HG02973 (cell line): Measurements from ENCODE around the gene BCL2L15.
A peak's percentile ranks its signal among the peaks of the same experiment; 100 is the strongest.

Experiments
- ATAC-seq: cut with Tn5 transposase; IDR thresholded peaks from one replicate; pipeline ENCODE4 v1.9.1; 2021; ENCODE audit warnings: moderate library complexity; ENCODE audit not compliant: unreplicated experiment

BCL2L15 gene

DNA sequence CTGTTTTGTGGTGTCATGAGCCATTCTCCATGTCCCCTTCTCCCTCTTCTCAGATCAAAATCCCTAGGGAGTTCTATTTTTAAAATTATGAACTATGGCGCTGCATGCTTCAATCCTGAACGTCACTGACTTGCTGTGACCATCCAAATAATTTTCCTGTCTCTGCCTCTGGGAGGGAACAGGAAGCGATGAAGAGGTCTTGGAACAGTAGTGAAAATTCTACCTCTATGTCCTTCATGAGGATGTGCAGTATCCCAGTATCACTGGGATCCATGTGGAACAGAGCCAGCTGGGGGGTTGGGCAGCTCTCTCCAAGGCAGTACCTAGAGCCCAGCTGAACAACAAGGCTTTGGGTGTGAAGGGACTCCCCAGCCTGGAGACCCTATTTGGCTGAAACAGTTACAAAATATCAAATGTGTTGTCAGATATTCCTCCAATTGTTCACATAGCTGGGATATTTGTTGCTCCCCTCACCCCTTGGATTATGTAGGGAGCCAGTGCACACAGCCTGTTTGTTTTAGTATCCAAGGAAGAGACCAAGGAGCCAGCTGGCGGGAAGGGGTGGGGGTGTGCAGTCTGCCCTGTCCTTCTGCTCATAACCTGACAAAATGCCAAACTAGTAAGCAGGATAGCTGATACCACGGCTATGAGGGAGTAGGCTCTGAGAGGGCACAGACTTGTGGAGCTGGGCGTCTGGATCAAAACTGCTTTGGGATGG is 25.4 kb upstream of the BCL2L15 start:
- no peak for ATAC-seq

DNA sequence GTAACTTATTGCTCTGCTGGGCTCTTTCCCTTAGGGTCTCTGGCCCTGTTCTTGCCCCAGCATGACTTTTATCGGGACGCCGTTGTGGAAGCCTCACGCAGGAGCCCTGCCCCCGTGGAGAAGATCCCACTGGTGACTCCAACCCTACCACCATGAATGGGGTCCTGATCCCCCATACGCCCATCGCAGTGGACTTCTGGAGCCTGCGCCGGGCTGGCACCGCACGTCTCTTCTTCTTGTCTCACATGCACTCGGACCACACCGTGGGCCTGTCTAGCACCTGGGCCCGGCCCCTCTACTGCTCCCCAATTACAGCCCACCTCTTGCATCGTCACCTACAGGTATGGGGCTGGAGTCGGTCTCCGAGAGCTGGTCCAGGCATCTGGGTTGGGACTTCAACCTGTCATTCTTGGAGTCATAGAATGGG is 18.1 kb upstream of the BCL2L15 start:
- ATAC-seq = no peak

DNA sequence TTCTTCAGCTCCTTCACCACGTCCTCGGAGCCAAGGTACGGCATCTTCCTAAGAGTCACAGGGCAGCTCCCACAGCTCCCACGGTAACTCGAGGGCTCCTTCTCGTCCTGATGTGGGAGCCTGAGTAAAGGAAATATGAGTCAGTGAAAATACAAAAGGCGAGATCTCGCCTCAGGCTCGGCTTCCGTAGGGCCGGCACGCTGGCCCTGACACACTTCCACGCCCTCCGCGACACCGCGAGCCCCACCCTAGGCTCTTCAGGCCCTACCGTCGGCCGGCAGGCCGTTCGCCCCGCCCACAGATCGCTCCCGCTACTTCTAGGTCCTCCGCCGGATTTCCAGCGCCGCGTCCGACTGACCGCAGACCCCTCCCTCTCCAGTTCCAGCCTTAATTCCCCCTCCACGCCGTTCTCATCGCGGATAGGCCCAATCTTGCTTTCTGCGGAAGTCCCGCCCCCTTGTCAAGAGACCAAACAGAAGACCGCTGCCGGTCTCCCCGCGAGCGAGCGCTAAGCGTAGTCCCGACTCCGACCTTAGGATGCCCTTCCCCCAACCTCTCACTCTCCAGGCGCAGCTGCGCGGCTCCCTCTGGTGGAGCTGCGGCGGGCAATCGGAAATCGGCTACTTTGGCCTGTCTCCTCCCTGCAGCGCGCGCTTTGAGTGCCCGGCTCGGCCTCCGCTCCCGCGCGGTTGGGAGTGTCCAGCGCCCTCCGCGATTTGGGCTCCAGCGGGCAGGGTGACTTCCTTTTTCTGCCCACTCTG is 17.5 kb upstream of the BCL2L15 start, which contains the start of the genes AP4B1 and DCLRE1B:
AP4B1 (minus strand) TSS at position 126 of the 761 bp plus-strand sequence; CDS start at position 44, 82 bp downstream.
DCLRE1B (plus strand) TSS at position 653 of the 761 bp plus-strand sequence. CDS start 261 bp downstream, outside the sequence.
- ATAC-seq = peak; percentile 85

DNA sequence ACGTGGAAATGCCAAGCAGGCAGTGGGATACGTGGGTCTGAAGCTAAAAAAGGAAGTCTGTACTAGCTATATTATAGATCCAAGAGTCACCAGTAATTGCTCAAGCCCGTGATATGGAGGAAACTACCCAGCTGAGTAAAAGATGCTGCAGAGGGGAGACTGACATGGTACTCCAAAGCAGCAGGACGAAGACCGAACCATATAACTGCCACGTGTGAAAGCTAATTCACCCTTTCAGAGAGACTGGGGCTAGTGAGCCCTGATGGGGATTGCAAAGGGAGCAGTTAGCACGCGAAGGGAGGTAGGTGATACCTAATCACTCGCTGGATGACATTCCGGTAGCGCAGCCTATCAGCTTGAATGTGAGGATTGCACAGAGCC is 16.9 kb upstream of the BCL2L15 start:
- peak; percentile 32 for ATAC-seq

DNA sequence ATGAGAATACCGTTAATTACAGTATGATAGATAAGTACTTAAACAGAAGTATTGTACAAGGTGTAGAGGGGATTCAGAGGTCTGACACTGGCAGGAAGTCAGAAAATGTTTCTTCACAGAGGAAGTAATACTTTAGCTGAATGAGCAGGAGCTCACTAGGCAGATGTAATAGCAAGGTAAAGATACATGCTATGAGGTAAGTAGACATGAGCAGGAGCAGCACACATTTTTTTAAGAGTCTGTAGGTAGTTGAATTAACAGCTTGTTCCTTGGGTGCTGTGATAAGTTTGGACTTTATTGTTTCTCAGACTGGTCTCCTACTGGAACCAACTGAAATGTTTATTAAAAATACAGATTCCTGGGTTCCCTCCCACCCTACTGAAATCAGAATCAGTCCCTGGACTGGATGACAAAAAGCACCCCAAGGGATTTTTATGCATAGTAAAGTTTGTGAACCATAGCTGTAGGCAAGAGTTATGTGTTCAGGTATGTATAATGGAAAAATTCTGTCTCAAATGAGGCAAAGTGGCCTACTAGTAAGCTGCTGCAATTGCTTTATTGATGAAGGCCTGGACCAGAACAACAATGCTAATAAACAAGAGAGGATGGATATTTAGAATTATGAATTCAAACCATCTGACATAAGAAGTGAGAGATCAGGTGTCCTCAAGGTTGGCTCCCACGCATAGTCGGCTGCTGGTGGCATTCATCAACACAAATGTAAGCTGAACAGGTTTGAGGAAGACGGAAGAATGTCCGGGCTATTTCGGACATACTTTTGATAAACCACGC is 16.3 kb upstream of the BCL2L15 start:
- ATAC-seq = no peak

DNA sequence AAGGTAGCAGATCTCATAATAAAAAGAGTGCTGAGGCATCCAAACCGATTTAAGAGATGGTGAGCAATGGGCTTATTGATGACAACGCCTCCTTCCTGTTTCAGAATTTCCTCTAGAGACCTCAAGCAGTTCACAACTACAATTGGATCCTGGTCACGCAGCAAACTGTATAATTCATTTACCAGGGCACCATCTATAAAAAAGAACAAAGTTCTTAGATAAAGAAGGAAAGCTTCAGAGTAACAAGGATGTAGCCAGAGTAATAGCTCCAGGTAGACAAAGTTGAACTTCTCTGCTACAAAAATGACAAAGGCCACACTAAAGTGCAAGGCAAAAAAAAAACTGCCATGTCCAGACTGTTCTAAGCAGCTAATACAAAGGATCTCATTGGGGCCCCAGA is 13.8 kb upstream of the BCL2L15 start:
- no peak for ATAC-seq

DNA sequence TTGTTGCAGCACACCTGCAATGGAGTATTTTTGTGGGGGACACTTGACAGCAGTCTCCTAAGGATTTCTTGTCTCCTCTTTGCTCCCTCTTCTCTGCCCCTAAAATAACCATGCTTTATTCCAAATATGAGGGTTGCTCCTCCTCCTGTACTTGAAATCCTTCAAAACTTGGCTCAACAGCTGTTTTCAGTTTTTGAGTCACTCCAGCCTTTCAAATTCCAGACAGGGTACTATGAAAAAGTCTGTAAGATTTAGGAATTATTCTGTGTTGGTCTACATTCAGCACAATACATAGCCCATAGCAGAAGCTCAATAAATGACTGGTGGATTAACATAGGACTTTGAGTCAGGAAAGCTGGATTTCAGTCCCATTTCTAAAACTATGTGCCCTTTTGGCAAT is 11.7 kb upstream of the BCL2L15 start:
- ATAC-seq = no peak

DNA sequence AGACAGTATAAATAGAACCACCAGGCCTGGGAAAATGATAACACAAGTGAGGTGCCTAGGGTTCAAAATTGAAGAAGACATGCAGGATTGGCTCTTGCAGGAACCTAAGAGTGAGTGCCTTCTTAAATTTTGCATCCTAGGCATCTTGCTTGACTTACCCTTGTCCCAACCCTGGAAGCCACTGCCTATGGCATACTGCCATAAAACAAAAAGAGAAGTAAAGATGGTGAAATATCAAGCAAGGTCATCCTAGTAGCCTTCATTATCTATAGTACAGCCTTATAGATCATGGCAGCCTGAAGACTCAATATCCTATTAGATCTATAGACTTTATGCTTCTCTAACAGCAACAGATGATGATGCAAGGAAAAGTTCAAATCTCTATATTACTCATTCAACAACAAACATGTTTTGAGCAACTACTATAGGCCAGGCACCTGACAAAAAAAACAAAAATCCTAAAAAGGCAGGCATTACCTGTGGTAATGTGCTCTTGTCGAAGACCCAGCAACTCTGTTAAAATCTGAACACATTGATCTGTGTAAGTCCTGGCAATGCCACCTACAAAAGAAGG is 10.9 kb upstream of the BCL2L15 start:
- no peak for ATAC-seq

DNA sequence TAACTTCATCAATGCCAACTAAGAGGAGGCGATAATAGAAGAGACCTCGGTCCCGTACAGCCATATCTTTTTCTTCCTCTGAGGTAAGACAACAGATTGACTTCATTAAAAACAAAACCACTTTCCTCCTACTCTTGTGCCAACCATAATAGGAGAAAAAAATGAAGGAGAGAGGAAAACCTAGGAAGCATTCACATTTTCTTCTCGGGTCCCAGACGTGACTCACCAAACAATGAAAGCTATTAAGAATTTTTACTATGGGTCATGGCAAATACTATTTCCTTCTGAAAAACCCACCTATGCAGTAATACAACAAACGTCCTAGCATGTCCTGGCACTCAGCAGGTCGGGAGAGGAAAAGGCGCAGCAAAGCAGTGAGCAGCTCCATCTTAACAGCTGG is 8.6 kb upstream of the BCL2L15 start:
- no peak for ATAC-seq

DNA sequence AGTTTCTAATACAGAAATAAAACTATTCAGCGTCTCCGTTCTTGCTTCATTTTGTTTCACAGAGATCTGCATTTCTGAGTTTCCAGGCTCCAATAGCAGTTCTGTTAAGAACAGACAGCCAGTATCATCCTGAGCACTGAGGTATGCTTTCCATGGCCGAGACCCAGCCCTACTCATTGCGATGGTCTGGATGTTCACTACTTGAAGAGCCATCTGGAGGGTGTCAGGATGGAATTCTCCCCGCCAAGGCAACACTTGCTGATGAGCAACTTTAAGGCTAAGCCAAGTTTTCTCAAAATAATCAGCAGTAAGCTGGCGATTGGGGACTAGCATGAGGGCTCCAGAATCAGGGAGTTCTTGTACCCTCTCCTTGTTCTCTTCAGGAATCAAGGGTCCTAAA is 7.7 kb upstream of the BCL2L15 start:
- ATAC-seq = no peak

DNA sequence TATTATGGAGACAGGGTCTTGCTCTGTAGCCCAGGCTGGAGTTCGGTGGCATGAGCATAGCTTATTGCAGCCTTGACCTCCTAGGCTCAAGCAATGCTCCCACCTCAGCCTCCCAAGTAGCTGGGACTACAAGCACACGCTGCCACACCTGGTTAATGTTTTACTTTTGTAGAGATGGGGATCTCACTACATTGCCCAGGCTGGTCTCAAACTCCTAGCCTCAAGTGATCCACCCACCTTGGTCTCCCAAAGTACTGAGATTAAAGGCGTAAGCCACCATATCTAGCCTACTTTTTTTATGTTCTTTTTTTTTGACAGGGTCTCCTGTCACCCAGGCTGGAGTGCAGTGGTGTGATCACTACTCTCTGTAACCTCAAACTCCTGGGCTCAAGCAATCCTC is 5.9 kb upstream of the BCL2L15 start:
- ATAC-seq = no peak

DNA sequence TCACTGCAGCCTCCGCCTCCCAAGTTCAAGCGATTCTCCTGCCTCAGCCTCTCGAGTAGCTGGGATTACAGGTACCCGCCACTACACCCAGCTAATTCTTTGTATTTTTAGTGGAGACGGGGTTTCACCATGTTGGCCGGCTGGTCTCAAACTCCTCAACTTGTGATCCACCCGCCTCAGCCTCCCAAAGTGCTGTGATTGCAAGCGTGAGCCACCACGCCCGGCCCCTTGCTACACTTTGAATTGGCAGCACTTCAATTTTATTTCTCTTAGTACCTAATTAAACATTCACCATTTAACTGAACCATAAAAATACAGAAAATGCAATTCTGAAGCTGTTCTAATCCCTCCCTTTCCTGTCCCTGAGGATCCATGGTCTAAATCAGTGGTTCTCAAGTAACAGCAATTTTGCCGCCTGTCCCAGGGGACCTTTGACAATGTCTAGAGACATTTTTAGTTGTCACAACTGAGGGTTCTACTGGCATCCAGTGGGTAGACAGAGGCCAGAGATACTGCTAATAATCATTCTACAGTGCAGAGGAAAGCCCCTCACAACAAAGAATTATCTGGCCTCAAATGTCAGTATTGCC is 4.3 kb upstream of the BCL2L15 start:
- no peak for ATAC-seq

DNA sequence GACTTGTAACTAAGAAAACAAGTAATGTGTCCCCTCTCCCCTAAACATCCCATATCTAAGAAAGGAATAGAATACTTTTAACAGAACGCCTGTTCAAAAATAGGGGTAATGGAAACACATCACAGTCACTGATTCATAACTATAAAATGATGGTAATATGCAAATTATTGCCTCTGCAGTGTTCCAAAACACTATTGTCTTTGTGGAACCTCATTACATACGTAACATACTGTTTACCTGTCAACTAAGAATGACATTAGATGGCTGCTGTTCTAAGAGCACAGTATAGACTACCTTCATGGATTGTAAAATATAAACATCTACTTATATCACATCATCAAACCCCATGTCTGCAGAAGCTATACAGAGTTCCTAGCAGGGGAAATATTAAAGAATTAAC is 3.4 kb upstream of the BCL2L15 start:
- no peak for ATAC-seq

DNA sequence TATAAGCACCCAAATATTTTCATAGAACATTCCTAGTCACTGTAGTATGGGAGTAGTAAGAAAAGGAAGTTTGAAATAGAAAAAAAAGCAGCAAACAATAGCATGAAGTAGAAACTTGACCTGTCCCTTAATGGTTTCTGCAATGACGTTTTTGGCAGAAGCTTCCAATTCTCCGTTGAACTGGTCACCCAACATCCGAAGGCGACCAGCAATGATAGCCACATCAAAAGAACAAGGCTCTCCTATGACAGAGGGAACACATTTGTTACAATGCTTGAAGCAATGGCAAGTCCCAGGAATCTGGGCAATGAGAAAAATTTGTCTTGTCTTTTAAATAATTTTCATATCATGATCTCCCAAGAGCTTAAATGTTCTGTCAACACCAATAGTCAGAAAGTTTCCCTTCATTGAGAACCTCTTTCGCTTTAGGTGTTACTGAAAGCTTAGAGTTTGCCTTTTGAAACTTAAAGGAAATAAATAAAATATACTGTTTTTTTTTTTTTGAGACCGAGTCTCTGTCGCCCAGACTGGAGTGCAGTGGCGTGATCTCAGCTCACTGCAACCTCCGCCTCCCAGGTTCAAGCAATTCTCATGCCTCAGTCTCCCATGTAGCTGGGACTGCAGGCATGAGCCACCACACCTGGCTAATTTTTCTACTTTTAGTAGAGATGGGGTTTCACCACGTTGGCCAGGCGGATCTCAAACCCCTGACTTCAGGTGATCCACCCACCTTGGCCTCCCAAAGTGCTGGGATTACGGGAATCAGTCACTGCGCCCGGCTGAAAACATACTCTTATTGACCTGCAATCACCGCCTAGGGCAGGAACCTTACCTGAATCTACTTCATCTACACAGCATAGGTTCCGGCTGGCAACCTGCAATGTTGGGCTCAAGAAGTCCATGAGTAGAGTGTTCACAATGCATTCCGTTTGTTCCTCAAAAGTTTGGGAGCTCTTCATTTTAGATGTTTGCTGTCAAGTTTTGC is 672 bp downstream of the BCL2L15 start:
- no peak for ATAC-seq

DNA sequence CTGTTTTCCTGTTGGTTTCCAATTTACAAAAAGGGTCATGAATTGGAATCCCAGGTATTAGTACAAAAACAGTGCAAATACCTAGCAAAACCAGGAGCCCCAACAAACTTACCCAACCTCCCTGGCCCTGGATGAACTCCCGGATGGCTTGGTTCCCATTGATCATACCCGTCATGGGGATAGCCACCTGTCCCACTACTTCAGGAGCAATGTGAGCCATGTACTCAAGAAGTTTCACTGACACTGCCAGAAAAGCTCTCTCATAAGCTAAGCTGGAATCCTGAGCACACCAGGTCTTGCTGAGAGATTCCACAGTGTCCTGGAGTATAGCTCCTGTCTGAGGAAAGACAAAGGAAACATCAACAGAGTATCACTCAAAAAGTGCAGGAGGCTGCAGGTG is 5.7 kb downstream of the BCL2L15 start:
- no peak for ATAC-seq

DNA sequence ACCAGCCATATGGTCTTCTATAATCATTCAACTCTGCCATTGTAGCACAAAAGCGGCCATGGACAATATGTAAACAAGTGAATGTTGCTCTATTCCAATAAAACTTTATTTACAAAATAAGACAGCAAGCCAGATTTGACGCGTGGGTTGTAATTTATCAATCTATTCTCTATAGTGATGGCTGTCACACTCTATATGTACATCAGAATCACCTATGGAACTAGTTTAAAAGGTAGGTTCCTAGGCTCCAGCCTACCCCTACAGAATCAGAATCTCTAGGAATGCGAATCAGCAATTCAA is 7.7 kb downstream of the BCL2L15 start:
- no peak for ATAC-seq

DNA sequence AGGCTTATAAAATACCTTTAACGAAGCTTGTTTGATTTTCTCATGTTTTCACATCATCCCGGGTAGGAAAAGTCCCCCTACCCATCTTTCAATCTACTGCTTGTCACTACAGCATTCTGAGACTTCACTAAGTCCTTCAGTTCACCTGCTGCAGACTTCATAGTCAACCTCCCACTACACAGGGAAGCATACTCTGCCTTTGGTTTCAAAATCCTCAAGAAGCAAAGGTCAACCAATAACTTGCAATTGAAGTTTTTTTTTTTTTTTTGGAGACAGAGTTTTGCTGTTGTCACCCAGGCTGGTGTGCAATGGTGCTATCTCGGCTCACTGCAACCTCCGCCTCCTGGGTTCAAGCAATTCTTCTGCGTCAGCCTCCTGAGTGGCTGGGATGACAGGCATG is 11.2 kb downstream of the BCL2L15 start:
- no peak for ATAC-seq

DNA sequence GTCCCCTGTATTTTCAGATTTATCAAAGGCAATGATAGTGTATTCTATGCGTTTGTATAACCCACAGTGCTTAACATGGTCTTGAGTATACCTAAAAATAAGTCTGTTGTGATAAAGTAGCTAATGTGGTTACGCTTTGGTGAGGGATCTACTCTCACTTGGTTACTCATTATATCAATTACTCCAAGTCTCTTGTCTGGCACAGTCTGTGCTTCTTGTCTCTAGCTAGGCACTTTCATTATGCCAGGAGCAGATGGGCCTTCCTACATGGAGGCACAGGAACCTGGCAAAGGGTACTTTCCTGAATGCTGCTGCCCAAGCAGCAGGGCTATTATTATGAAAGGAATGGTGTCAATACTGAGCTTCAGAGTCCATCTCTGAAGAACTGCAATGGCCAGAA is 11.7 kb downstream of the BCL2L15 start:
- ATAC-seq = peak; percentile 29

DNA sequence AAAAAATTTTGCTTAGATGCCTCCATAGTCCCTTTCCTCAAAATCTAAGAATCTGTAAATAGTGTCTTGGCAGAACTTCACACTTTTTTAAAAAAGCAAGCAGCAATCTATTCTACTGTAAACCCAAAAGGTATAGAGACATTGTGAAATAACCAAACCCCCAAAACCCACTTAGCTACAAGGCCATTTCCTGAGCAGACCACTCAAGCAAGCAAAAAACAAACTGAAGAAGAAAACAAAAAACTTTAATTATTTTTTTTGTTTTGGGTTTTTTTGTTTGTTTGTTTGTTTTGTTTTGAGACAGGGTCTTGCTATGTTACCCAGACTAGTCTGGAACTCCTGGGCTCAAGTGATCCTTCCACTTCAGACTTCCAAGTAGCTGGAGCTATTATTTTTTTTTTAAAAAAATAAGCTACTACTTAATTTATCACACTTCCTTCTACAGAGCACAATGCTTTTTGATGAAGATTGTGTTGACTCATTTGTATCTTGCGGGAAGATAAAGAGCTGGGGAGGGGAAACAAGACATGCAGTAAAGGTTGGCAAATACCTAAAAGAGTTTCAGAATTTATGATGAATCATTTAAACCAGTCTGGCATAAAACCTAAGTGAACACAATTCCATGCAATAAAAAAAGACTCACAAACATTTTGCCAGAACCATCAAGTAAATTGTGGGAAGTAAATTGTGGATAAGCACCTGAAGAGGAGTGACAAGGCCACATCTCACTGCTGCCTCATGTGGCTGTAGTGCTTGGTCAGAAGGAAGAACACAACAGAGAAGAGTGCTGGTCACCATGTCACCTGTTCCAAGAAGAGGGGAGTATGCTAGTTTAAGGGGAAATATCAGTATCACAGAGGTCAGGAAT is 13.1 kb downstream of the BCL2L15 start:
- ATAC-seq = no peak
